ENCODE results near the gene PARD6B. TPM values are rescaled to one million over a fixed set of nuclear protein-coding genes. Genes with fewer than 3 reads are reported as not detected.
"Not testable (repeated sequence)": the region's sequence is repeated elsewhere in the genome, so short reads cannot be mapped to it uniquely, and the experiment has no call there.

The PARD6B gene
- total and polyA plus RNA-seq, 7 donors = 0.83 to 5.1 (median 1.8) TPM

DNA sequence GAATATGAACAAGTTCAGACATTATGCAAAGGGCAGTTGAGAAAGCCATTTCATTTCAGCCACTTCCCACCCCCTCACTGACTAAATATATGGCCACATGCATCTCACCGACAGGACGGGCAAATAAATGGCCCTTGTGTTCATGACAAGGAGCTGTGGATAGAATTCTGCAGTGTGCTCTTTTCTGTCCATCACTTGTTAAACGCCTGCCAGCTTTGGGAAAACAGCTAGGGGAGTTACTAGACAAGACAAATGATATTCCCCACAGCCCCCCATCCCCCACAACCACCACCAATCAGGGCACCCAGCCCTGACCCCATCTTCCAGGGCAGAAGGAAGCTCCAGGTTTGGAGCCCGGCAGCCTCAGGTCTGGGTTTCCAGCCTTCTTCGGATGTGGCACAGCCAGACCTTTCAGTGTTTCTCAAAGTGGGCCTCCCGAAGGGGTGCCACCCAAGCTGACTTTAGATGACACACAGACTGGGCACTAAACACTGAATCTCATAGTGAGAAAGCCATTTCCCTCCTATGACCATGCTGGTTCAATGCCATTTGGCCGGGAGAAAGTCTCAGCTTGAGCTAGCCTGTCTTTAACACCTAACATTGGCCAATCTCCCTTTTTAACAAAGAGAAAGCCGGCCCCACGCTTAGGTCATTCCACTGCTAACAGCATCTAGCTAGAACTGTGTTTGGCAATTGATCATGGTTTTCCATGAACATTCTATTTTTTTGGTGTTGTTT is 36.1 kb upstream of the PARD6B start:
- H3K4me3 ChIP-seq = no peak overlapping the region
- H3K9me3 ChIP-seq = no peaks in the 10 kb centered on the region
- intact Hi-C loops (cut with DNase I) = no loop called here
- DNase-seq = peak; percentile 79
- 84 to 88% methylated on average over 9 of the region's 9 CpGs for WGBS, 2 donors
- peak overlapping the region in 3 of 4 donors; percentile 34 to 58 (median 53) for H3K27ac ChIP-seq
- H3K36me3 ChIP-seq = no peaks in the 10 kb centered on the region
- peaks cover 0 to 30% (median 12%) of the 10 kb centered on the region in 4 donors for H3K4me1 ChIP-seq
- H3K27me3 ChIP-seq = peaks cover 0 to 22% (median 0%) of the 10 kb centered on the region in 3 donors
- TF ChIP-seq POLR2A (IDR thresholded peaks at IDR 0.05) = no peak
- peak in 1 of 4 donors; percentile 10 for TF ChIP-seq POLR2AphosphoS5 (IDR thresholded peaks at IDR 0.05)

DNA sequence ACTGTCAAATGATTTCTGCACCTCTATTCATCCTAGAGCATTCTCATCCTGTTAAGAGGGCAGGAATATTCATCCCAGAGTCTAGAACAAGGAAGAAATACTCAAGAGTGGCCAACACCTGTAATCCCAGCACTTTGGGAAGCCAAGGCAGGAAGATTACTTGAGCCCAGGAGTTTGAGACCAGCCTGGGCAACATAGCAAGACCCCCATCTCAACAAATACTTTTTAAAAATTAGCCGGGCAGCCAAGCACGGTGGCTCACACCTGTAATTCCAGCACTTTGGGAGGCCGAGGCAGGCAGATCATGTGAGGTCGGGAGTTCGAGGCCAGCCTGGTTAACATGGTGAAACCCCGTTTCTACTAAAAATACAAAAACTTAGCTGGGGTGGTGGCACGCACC is 33.1 kb upstream of the PARD6B start:
- H3K4me3 ChIP-seq; H3K27me3 ChIP-seq; H3K4me1 ChIP-seq; DNase-seq; H3K36me3 ChIP-seq; H3K9me3 ChIP-seq; intact Hi-C loops (cut with DNase I); H3K27ac ChIP-seq: not testable (repeated sequence)
- 96% methylated on average over 7 of the region's 7 CpGs for WGBS, 2 donors

DNA sequence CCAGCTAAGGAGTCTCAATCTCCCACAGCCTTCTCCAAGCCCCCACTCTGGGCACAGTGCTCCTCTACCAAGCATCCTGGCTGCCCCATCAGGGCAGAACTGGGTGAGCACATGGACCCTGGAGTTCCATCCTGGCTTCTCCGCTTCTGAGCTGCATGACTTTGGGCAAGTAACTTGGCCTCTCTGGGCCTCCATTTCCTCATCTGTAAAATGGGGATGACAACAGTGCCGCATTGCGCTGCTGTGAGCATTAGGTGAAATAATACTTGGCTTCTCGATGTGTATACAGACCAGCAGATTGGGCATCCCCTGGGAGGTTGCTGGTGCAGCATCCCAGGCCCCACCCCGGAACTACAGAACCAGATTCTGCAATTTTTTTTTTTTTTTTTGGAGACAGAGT is 31.7 kb upstream of the PARD6B start:
- intact Hi-C loops (cut with DNase I) = no loop called here
- no peaks in the 10 kb centered on the region for H3K9me3 ChIP-seq
- TF ChIP-seq, protein P1, sequence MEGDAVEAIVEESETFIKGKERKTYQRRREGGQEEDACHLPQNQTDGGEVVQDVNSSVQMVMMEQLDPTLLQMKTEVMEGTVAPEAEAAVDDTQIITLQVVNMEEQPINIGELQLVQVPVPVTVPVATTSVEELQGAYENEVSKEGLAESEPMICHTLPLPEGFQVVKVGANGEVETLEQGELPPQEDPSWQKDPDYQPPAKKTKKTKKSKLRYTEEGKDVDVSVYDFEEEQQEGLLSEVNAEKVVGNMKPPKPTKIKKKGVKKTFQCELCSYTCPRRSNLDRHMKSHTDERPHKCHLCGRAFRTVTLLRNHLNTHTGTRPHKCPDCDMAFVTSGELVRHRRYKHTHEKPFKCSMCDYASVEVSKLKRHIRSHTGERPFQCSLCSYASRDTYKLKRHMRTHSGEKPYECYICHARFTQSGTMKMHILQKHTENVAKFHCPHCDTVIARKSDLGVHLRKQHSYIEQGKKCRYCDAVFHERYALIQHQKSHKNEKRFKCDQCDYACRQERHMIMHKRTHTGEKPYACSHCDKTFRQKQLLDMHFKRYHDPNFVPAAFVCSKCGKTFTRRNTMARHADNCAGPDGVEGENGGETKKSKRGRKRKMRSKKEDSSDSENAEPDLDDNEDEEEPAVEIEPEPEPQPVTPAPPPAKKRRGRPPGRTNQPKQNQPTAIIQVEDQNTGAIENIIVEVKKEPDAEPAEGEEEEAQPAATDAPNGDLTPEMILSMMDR (IDR thresholded peaks at IDR 0.05) = no peak
- TF ChIP-seq POLR2A (IDR thresholded peaks at IDR 0.05) = no peak
- no peak for TF ChIP-seq EP300 (IDR thresholded peaks at IDR 0.05)
- TF ChIP-seq POLR2AphosphoS5 (IDR thresholded peaks at IDR 0.05) = no peak
- no peaks in the 10 kb centered on the region for H3K27me3 ChIP-seq
- no peak for DNase-seq
- H3K36me3 ChIP-seq = no peaks in the 10 kb centered on the region
- H3K4me3 ChIP-seq = no peak overlapping the region
- peaks cover 0 to 7% (median 0%) of the 10 kb centered on the region in 4 donors for H3K4me1 ChIP-seq
- WGBS, 2 donors = 94 to 97% methylated on average over 5 of the region's 5 CpGs
- H3K27ac ChIP-seq = no peak overlapping the region

DNA sequence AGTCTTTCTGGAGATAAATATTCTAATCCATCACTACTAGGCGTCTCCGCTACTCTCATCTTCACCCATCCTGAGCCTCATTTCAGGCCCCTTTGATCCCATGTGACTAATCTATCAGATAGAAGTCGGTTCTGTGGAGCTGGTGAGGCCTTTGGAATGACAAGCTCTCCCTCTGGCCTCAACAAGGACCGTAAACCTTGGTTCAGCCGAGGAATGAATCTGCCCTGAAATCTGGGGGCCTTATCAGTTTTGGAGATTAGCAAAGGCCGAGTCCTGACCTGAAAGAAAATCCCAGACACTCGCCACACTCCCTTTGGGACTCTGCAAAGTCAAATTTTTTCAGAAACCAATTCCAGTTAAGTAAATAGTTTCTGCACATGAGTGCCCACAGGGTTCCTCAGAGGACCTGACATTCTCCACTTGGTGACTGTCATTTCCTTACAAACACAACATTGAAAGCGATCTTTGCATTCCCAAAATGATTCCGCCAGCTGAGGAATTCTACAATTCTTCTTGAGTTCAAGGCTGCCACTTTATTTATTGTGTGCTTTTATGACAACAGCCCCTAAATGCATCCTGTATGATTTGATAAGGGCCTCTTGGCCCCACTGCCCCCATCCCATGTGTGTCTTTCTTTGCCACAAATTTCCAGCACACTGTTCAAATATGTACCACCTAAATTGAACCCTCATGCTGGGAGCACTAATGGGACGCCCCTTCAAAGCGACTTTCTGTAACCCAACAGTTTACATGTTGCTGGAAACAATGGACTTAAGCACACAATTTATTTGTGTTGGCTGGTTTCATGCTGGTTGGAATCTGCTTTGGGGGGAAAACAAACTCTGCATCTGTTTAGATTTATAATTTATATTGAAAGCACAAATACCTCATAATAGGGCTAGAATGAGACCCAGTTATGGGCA is 30.1 kb upstream of the PARD6B start:
- no peak for TF ChIP-seq EP300 (IDR thresholded peaks at IDR 0.05)
- no peak for TF ChIP-seq POLR2A (IDR thresholded peaks at IDR 0.05)
- no peak for TF ChIP-seq POLR2AphosphoS5 (IDR thresholded peaks at IDR 0.05)
- TF ChIP-seq, protein P1 (IDR thresholded peaks at IDR 0.05) = no peak
- Histone ChIP-seq H3K36me3 (no peaks in the 10 kb centered on the region), H3K9me3 (no peaks in the 10 kb centered on the region), H3K4me3 (no peak overlapping the region), H3K27ac (no peak overlapping the region), H3K4me1 (no peaks in the 10 kb centered on the region), H3K27me3 (no peaks in the 10 kb centered on the region)
- DNase-seq = no peak
- intact Hi-C loops (cut with DNase I) = no loop called here
- WGBS, 2 donors = 85% methylated on average over 11 of the region's 11 CpGs

DNA sequence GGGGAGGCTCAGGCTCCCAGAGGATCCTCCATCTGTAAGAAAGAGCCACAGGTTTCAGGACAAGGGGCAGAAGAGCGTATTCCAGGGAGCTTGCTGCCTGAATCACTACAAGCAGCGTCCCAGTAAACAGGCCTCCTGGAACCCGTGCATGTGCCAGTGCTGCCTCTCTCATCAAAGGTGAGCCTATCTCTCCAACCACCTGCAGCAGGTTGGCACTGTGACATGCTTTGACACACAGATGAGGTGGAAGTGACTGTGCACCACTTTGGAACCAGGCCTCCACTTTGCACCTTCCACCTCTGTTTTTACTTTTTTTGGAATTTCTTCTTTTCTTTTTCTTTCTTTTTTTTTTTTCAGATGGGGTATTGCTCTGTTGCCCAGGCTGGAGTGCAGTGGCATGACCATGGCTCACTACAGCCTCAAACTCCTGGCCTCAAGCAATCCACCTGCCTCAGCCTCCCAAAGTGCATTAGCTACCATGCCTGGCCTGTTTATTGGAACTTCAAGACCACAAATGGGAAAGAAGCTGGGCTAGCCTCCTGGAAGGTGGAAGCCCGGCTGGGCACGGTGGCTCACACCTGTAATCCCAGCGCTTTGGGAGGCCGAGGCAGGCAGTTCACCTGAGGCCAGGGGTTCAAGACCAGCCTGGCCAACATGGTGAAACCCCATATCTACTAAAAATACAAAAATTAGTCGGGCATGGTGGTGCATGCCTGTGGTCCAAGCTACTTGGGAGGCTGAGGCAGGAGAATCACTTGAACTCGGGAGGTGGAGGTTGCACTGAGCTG is 27.5 kb upstream of the PARD6B start:
- intact Hi-C loops (cut with DNase I); DNase-seq; H3K27me3 ChIP-seq; H3K9me3 ChIP-seq; H3K4me3 ChIP-seq; H3K27ac ChIP-seq; H3K36me3 ChIP-seq; H3K4me1 ChIP-seq: not testable (repeated sequence)
- WGBS, 2 donors = 83 to 85% methylated on average over 9 of the region's 9 CpGs

DNA sequence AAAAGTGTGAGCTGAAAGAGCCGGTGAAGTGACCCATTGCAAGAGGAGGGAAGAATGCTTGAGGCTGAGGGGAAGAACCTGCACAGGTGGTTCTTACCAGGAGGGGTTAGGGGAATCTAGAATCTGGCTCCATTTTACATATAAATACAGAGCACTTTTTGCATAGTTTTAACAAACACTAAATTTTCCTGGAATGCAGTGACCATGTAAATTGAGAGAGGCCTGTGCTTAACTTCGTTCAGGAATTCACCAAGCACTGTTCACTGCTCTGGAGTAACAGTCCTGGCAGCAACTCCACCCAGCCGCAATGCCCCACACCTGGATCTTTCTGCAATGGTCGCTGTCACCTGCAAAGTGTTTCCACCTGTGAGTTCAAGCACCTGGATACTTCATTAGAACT is 26.9 kb upstream of the PARD6B start:
- Histone ChIP-seq H3K27me3 (no peaks in the 10 kb centered on the region), H3K4me1 (no peaks in the 10 kb centered on the region), H3K27ac (no peak overlapping the region), H3K36me3 (no peaks in the 10 kb centered on the region), H3K9me3 (no peaks in the 10 kb centered on the region), H3K4me3 (no peak overlapping the region)
- TF ChIP-seq EP300 (IDR thresholded peaks at IDR 0.05) (no peak), POLR2AphosphoS5 (IDR thresholded peaks at IDR 0.05) (no peak), POLR2A (IDR thresholded peaks at IDR 0.05) (no peak)
- TF ChIP-seq, protein P1 (IDR thresholded peaks at IDR 0.05) = no peak
- no peak for DNase-seq
- 86 to 89% methylated on average over 4 of the region's 4 CpGs for WGBS, 2 donors
- intact Hi-C loops (cut with DNase I) = no loop called here

All from sigmoid colon (tissue), 7 donors.